ENCODE results near the gene PFKL. TPM values are rescaled to one million over a fixed set of nuclear protein-coding genes. Genes with fewer than 3 reads are reported as not detected.

Gene PFKL
- total RNA-seq, 1 donor from 2014 or later, result 66.6 TPM

- no peak for TF ChIP-seq CTCF (IDR thresholded peaks at IDR 0.05; ENCODE audit: unreplicated experiment)
- Mint-ChIP-seq H3K27me3 (ENCODE audit: unreplicated experiment) (peaks cover 18% of the 10 kb centered on the region), H3K4me1 (ENCODE audit: unreplicated experiment) (no peaks in the 10 kb centered on the region), H3K27ac (ENCODE audit: unreplicated experiment) (no peak overlapping the region), H3K4me3 (ENCODE audit: unreplicated experiment) (no peak overlapping the region), H3K36me3 (ENCODE audit: low read depth, unreplicated experiment) (peaks cover 3% of the 10 kb centered on the region), H3K9me3 (ENCODE audit: unreplicated experiment) (no peaks in the 10 kb centered on the region)
- no peak for DNase-seq (ENCODE audit: low spot score)
Observed at GRCh38 chr21:44328242-44328895, 28.5 kb downstream of the PFKL start.

- H3K4me1 Mint-ChIP-seq (ENCODE audit: unreplicated experiment), result no peaks in the 10 kb centered on the region
- TF ChIP-seq CTCF (IDR thresholded peaks at IDR 0.05; ENCODE audit: unreplicated experiment), result no peak
- H3K36me3 Mint-ChIP-seq (ENCODE audit: low read depth, unreplicated experiment), result peaks cover 3% of the 10 kb centered on the region
- peak overlapping the region; percentile 36 for H3K27ac Mint-ChIP-seq (ENCODE audit: unreplicated experiment)
- H3K4me3 Mint-ChIP-seq (ENCODE audit: unreplicated experiment), result no peak overlapping the region
- H3K27me3 Mint-ChIP-seq (ENCODE audit: unreplicated experiment), result peaks cover 18% of the 10 kb centered on the region
- DNase-seq (ENCODE audit: low spot score), result no peak
- no peaks in the 10 kb centered on the region for H3K9me3 Mint-ChIP-seq (ENCODE audit: unreplicated experiment)
Observed at GRCh38 chr21:44329086-44329889, 29.4 kb downstream of the PFKL start.

- TF ChIP-seq CTCF (IDR thresholded peaks at IDR 0.05; ENCODE audit: unreplicated experiment), result no peak
- peak overlapping the region; percentile 36 for H3K27ac Mint-ChIP-seq (ENCODE audit: unreplicated experiment)
- H3K27me3 Mint-ChIP-seq (ENCODE audit: unreplicated experiment), result peaks cover 18% of the 10 kb centered on the region
- H3K9me3 Mint-ChIP-seq (ENCODE audit: unreplicated experiment), result no peaks in the 10 kb centered on the region
- DNase-seq (ENCODE audit: low spot score), result no peak
- H3K36me3 Mint-ChIP-seq (ENCODE audit: low read depth, unreplicated experiment), result peaks cover 3% of the 10 kb centered on the region
- no peak overlapping the region for H3K4me3 Mint-ChIP-seq (ENCODE audit: unreplicated experiment)
- H3K4me1 Mint-ChIP-seq (ENCODE audit: unreplicated experiment), result no peaks in the 10 kb centered on the region
Observed at GRCh38 chr21:44329971-44330681, 30.3 kb downstream of the PFKL start.

GRCh38 chr21:44330698-44331097 is 30.8 kb downstream of the PFKL start:
- H3K4me1 Mint-ChIP-seq (ENCODE audit: unreplicated experiment), result no peaks in the 10 kb centered on the region
- H3K27ac Mint-ChIP-seq (ENCODE audit: unreplicated experiment), result no peak overlapping the region
- TF ChIP-seq CTCF (IDR thresholded peaks at IDR 0.05; ENCODE audit: unreplicated experiment), result no peak
- peaks cover 3% of the 10 kb centered on the region for H3K36me3 Mint-ChIP-seq (ENCODE audit: low read depth, unreplicated experiment)
- no peaks in the 10 kb centered on the region for H3K9me3 Mint-ChIP-seq (ENCODE audit: unreplicated experiment)
- H3K27me3 Mint-ChIP-seq (ENCODE audit: unreplicated experiment), result peaks cover 18% of the 10 kb centered on the region
- H3K4me3 Mint-ChIP-seq (ENCODE audit: unreplicated experiment), result no peak overlapping the region
- no peak for DNase-seq (ENCODE audit: low spot score)
